Duodenal mucosa (tissue), 2 donors: ENCODE measurements around the gene PLA2G4C.
"Not testable (repeated sequence)": the region's sequence is repeated elsewhere in the genome, so short reads cannot be mapped to it uniquely, and the experiment has no call there.

Experiments
- H3K27ac ChIP-seq: one replicate; pipeline ENCODE4 v1.7.0; 2013; ENCODE audit warnings: low read depth, low read length
- H3K27me3 ChIP-seq, 2 donors: one replicate each; pipeline ENCODE4 v1.7.0; 2013; ENCODE audit warnings: low read length in 2 of 2, control low read depth in 1 of 2; ENCODE audit not compliant: insufficient read depth in 2 of 2, control insufficient read depth in 1 of 2
- H3K36me3 ChIP-seq, 2 donors: one replicate each; pipeline ENCODE4 v1.7.0; 2013; ENCODE audit warnings: low read length in 2 of 2, control low read depth in 1 of 2; ENCODE audit not compliant: insufficient read depth in 2 of 2, control insufficient read depth in 1 of 2
- H3K4me1 ChIP-seq, 2 donors: one replicate each; pipeline ENCODE4 v1.7.0; 2013; ENCODE audit warnings: low read length in 2 of 2, control low read depth in 1 of 2; ENCODE audit not compliant: insufficient read depth in 2 of 2, control insufficient read depth in 1 of 2
- H3K4me3 ChIP-seq, 2 donors: one replicate each; pipeline ENCODE4 v1.7.0; 2013; ENCODE audit warnings: low read length in 2 of 2, low read depth in 1 of 2
- H3K9ac ChIP-seq, 2 donors: one replicate each; pipeline ENCODE4 v1.7.0; 2013; ENCODE audit warnings: low read length in 2 of 2, low read depth in 1 of 2
- H3K9me3 ChIP-seq, 2 donors: one replicate each; pipeline ENCODE4 v1.7.0; 2013; ENCODE audit warnings: low read length in 2 of 2, control low read depth in 1 of 2; ENCODE audit not compliant: control insufficient read depth in 1 of 2

The PLA2G4C gene

GRCh38 chr19:48090281-48090802 lies 20.3 kb downstream of the PLA2G4C start:
- H3K27me3 ChIP-seq = no peaks in the 10 kb centered on the region
- H3K9ac ChIP-seq = no peak overlapping the region
- no peak overlapping the region for H3K4me3 ChIP-seq
- H3K27ac ChIP-seq = no peak overlapping the region
- no peaks in the 10 kb centered on the region for H3K36me3 ChIP-seq
- H3K4me1 ChIP-seq = peaks cover 0 to 6% of the 10 kb centered on the region in 2 donors
- peaks cover 0 to 4% of the 10 kb centered on the region in 2 donors for H3K9me3 ChIP-seq

GRCh38 chr19:48088991-48089390 lies 21.6 kb downstream of the PLA2G4C start:
- not testable (repeated sequence) for H3K27ac ChIP-seq, H3K27me3 ChIP-seq, H3K36me3 ChIP-seq, H3K9me3 ChIP-seq, H3K9ac ChIP-seq, H3K4me3 ChIP-seq, H3K4me1 ChIP-seq

- no peak overlapping the region for H3K4me3 ChIP-seq
- H3K9ac ChIP-seq = no peak overlapping the region
- H3K4me1 ChIP-seq = peaks cover 0 to 6% of the 10 kb centered on the region in 2 donors
- no peaks in the 10 kb centered on the region for H3K27me3 ChIP-seq
- H3K27ac ChIP-seq = no peak overlapping the region
- H3K9me3 ChIP-seq = no peaks in the 10 kb centered on the region
- no peaks in the 10 kb centered on the region for H3K36me3 ChIP-seq
Observed at GRCh38 chr19:48085904-48086864, 24.4 kb downstream of the PLA2G4C start.

GRCh38 chr19:48085076-48085475 lies 25.5 kb downstream of the PLA2G4C start:
- no peaks in the 10 kb centered on the region for H3K9me3 ChIP-seq
- H3K27ac ChIP-seq = no peak overlapping the region
- H3K4me1 ChIP-seq = peaks cover 0 to 5% of the 10 kb centered on the region in 2 donors
- no peak overlapping the region for H3K9ac ChIP-seq
- H3K27me3 ChIP-seq = no peaks in the 10 kb centered on the region
- no peak overlapping the region for H3K4me3 ChIP-seq
- no peaks in the 10 kb centered on the region for H3K36me3 ChIP-seq

GRCh38 chr19:48081106-48081505 lies 29.5 kb downstream of the PLA2G4C start:
- H3K4me3 ChIP-seq = no peak overlapping the region
- no peak overlapping the region for H3K9ac ChIP-seq
- H3K27me3 ChIP-seq = no peaks in the 10 kb centered on the region
- no peaks in the 10 kb centered on the region for H3K4me1 ChIP-seq
- no peaks in the 10 kb centered on the region for H3K9me3 ChIP-seq
- no peaks in the 10 kb centered on the region for H3K36me3 ChIP-seq
- no peak overlapping the region for H3K27ac ChIP-seq

GRCh38 chr19:48070177-48070769 lies 40.3 kb downstream of the PLA2G4C start:
- H3K36me3 ChIP-seq, H3K9ac ChIP-seq, H3K4me3 ChIP-seq, H3K4me1 ChIP-seq, H3K27me3 ChIP-seq, H3K27ac ChIP-seq, H3K9me3 ChIP-seq: not testable (repeated sequence)

- no peak overlapping the region for H3K27ac ChIP-seq
- no peak overlapping the region for H3K4me3 ChIP-seq
- H3K9me3 ChIP-seq = no peaks in the 10 kb centered on the region
- H3K36me3 ChIP-seq = no peaks in the 10 kb centered on the region
- H3K27me3 ChIP-seq = no peaks in the 10 kb centered on the region
- H3K9ac ChIP-seq = no peak overlapping the region
- no peaks in the 10 kb centered on the region for H3K4me1 ChIP-seq
Observed at GRCh38 chr19:48069435-48069834, 41.2 kb downstream of the PLA2G4C start.

- Histone ChIP-seq H3K27ac (no peak overlapping the region), H3K36me3 (no peaks in the 10 kb centered on the region), H3K4me1 (no peaks in the 10 kb centered on the region), H3K9me3 (no peaks in the 10 kb centered on the region), H3K27me3 (no peaks in the 10 kb centered on the region), H3K9ac (no peak overlapping the region), H3K4me3 (no peak overlapping the region)
Observed at GRCh38 chr19:48064509-48064908, 46.1 kb downstream of the PLA2G4C start.

GRCh38 chr19:48061401-48062344 lies 48.9 kb downstream of the PLA2G4C start:
- no peaks in the 10 kb centered on the region for H3K4me1 ChIP-seq
- no peaks in the 10 kb centered on the region for H3K36me3 ChIP-seq
- no peak overlapping the region for H3K27ac ChIP-seq
- no peaks in the 10 kb centered on the region for H3K27me3 ChIP-seq
- H3K9me3 ChIP-seq = no peaks in the 10 kb centered on the region
- no peak overlapping the region for H3K4me3 ChIP-seq
- H3K9ac ChIP-seq = no peak overlapping the region
